HT-29 (cell line): ENCODE measurements around the gene EIF1AD. TPM values are rescaled to one million over a fixed set of nuclear protein-coding genes. Genes with fewer than 3 reads are reported as not detected.
"Not testable (repeated sequence)": the region's sequence is repeated elsewhere in the genome, so short reads cannot be mapped to it uniquely, and the experiment has no call there.

ENCODE experiments used
- DNase-seq: peaks from one replicate; pipeline ENCODE4 v3.0.0-alpha.2; 2015; ENCODE audit warnings: low spot score
- total RNA-seq: library from RNA; depleted of rRNA; stranded (reverse); fragments of >200 nt; shearing (Covaris generic); gene quantifications from 2 replicates; pipeline ENCODE4 v1.2.3, GENCODE V29; 2014

EIF1AD gene
- total RNA-seq, 1 experiment from 2014 or later, result 36.9 TPM

- DNase-seq, result peak; percentile 81
Observed at GRCh38 chr11:66022401-66023185, 20.6 kb upstream of the EIF1AD start.

GRCh38 chr11:66020618-66021357, 18.8 kb upstream of the EIF1AD start:
- peak; percentile 70 for DNase-seq

GRCh38 chr11:66020212-66020611, 18.3 kb upstream of the EIF1AD start:
- no peak for DNase-seq

GRCh38 chr11:66017321-66017720, 15.4 kb upstream of the EIF1AD start:
- DNase-seq, result no peak

- no peak for DNase-seq
Observed at GRCh38 chr11:66016793-66017177, 14.8 kb upstream of the EIF1AD start.

- DNase-seq, result no peak
Observed at GRCh38 chr11:66015936-66016792, 14.2 kb upstream of the EIF1AD start.

- no peak for DNase-seq
Observed at GRCh38 chr11:66015454-66015881, 13.5 kb upstream of the EIF1AD start.

- DNase-seq, result no peak
Observed at GRCh38 chr11:66014804-66015453, 13.0 kb upstream of the EIF1AD start.

- DNase-seq, result no peak
Observed at GRCh38 chr11:66013762-66014100, 11.8 kb upstream of the EIF1AD start.

GRCh38 chr11:66012946-66013761, 11.2 kb upstream of the EIF1AD start:
- DNase-seq, result peak; percentile 63

- DNase-seq, result peak; percentile 14
Observed at GRCh38 chr11:66012371-66012945, 10.5 kb upstream of the EIF1AD start.

- DNase-seq, result peak; percentile 13
Observed at GRCh38 chr11:66011785-66012303, 9.9 kb upstream of the EIF1AD start, which contains the start of gene CST6. Gene CST6, plus strand, starts transcription at chr11:66012008. Its CDS starts 37 bp downstream, at chr11:66012045.

GRCh38 chr11:66011239-66011784, 9.4 kb upstream of the EIF1AD start:
- peak; percentile 60 for DNase-seq

GRCh38 chr11:66010036-66010435, 8.1 kb upstream of the EIF1AD start:
- DNase-seq, result not testable (repeated sequence)

GRCh38 chr11:66008468-66009101, 6.6 kb upstream of the EIF1AD start:
- DNase-seq, result no peak

- DNase-seq, result no peak
Observed at GRCh38 chr11:66008095-66008467, 6.1 kb upstream of the EIF1AD start.

- no peak for DNase-seq
Observed at GRCh38 chr11:66007201-66007634, 5.3 kb upstream of the EIF1AD start.

GRCh38 chr11:66006891-66007176, 4.9 kb upstream of the EIF1AD start:
- no peak for DNase-seq

GRCh38 chr11:66006134-66006890, 4.4 kb upstream of the EIF1AD start:
- no peak for DNase-seq
